Inferior parietal cortex (tissue), 1 donor: ENCODE results near the gene MYO1C.

ENCODE experiments used
- DNase-seq: peaks from one replicate; pipeline ENCODE4 v3.0.0-alpha.2; 2016; ENCODE audit errors: extremely low spot score

MYO1C gene

GRCh38 chr17:1486802-1487695, 5.4 kb downstream of the MYO1C start:
- DNase-seq, result no peak

GRCh38 chr17:1485423-1486376, 6.8 kb downstream of the MYO1C start:
- no peak for DNase-seq

- no peak for DNase-seq
Observed at GRCh38 chr17:1484676-1485422, 7.6 kb downstream of the MYO1C start.

- no peak for DNase-seq
Observed at GRCh38 chr17:1484060-1484535, 8.4 kb downstream of the MYO1C start.

- no peak for DNase-seq
Observed at GRCh38 chr17:1482680-1483079, 9.8 kb downstream of the MYO1C start.

GRCh38 chr17:1481736-1482135, 10.8 kb downstream of the MYO1C start:
- DNase-seq, result no peak

GRCh38 chr17:1480747-1481465, 11.6 kb downstream of the MYO1C start:
- DNase-seq, result no peak

- no peak for DNase-seq
Observed at GRCh38 chr17:1478418-1478817, 14.1 kb downstream of the MYO1C start.

- DNase-seq, result no peak
Observed at GRCh38 chr17:1475321-1475854, 17.1 kb downstream of the MYO1C start.

- DNase-seq, result no peak
Observed at GRCh38 chr17:1474402-1475189, 17.9 kb downstream of the MYO1C start.

- no peak for DNase-seq
Observed at GRCh38 chr17:1473841-1474240, 18.6 kb downstream of the MYO1C start.

GRCh38 chr17:1473170-1473569, 19.3 kb downstream of the MYO1C start:
- DNase-seq, result no peak

- no peak for DNase-seq
Observed at GRCh38 chr17:1471911-1472821, 20.3 kb downstream of the MYO1C start.

- DNase-seq, result no peak
Observed at GRCh38 chr17:1471490-1471889, 21.0 kb downstream of the MYO1C start.

- DNase-seq, result no peak
Observed at GRCh38 chr17:1470755-1471462, 21.6 kb downstream of the MYO1C start.

GRCh38 chr17:1470071-1470754, 22.3 kb downstream of the MYO1C start:
- no peak for DNase-seq

GRCh38 chr17:1469231-1469852, 23.1 kb downstream of the MYO1C start:
- DNase-seq, result no peak
